ENCODE results near the gene FNBP1. TPM values are rescaled to one million over a fixed set of nuclear protein-coding genes. Genes with fewer than 3 reads are reported as not detected.

Gene FNBP1
- total and polyA plus RNA-seq, 2 donors (not counting 1 experiment from before 2014, with no cell fraction given): 42.9 to 318 TPM

DNA sequence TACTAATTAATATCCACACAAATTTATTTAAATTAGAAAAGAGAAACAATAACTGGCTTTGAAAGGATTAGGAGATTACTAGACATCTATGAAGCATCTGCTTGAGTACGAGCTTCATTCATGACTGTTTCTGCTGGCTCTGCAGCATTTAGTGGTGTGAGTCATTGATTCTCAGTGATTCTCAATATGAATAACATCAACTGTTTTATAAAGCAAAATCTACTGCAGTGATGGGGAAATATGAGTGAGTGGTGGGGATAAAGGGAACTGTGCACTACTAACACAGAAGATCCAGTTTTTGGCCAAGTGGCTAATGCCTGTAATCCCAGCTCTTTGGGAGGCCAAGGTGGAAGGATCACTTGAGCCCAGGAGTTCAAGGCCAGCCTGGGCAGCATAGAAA is 8.4 kb downstream of the FNBP1 start:
- no peaks in the 10 kb centered on the region for H3K9me3 ChIP-seq (ENCODE audit: control extremely low read depth in 1 of 3, control insufficient read depth in 2 of 3, insufficient read depth in 1 of 3, low read length in 2 of 3)
- peaks cover 100% of the 10 kb centered on the region for H3K79me2 ChIP-seq (ENCODE audit: control insufficient read depth, insufficient read depth, low read length)
- peaks cover 0 to 6% of the 10 kb centered on the region in 2 experiments for H3K36me3 ChIP-seq (replicated peaks in 1 of 2; ENCODE audit: control extremely low read depth in 1 of 2, control insufficient read depth in 1 of 2, extremely low read depth in 1 of 2, insufficient read depth in 2 of 2, low read length in 1 of 2)
- DNase-seq (no peak), ATAC-seq (ENCODE audit: low read depth) (no peak)
- peaks cover 83 to 89% of the 10 kb centered on the region in 2 donors for H3K4me1 ChIP-seq (ENCODE audit: control insufficient read depth in 2 of 2, insufficient read depth in 2 of 2, low read length in 2 of 2)
- intact Hi-C loops (cut with micrococcal nuclease): no loop called here
- Mint-ChIP-seq H3K27me3 (no peaks in the 10 kb centered on the region), H3K4me1 (peaks cover 83% of the 10 kb centered on the region), H3K9me3 (ENCODE audit: insufficient read depth) (no peaks in the 10 kb centered on the region), H3K27ac (peak overlapping the region; percentile 82), H3K4me3 (peak overlapping the region; percentile 74)
- ChIA-PET CTCF (interaction anchor here (0.7 to 1.8 kb wide), 3 partner anchors 11 to 78 kb away, joined by 3 to 5 read pairs (median 4); no protein-coding TSS in a partner anchor), POLR2A (interaction anchor here (0.6 to 1.9 kb wide), 5 partner anchors 11 to 232 kb away, joined by 3 to 10 read pairs (median 4); no protein-coding TSS in a partner anchor)
- peaks cover 50% of the 10 kb centered on the region for H4K20me1 ChIP-seq (ENCODE audit: control insufficient read depth, insufficient read depth, low read length, poor library complexity, severe bottlenecking)
- whole genome bisulfite sequencing (ENCODE audit: insufficient coverage): no CpG with 5 or more reads among the region's 1 CpG
- H3K9ac ChIP-seq (ENCODE audit: low read length): no peak overlapping the region
- no peaks in the 10 kb centered on the region for H3K27me3 ChIP-seq (replicated peaks in 1 of 4; ENCODE audit: control extremely low read depth in 1 of 4, control insufficient read depth in 3 of 4, insufficient read depth in 4 of 4, low read length in 3 of 4)
- no peak overlapping the region for H3K4me3 ChIP-seq (ENCODE audit: control extremely low read depth in 1 of 5, extremely low read depth in 1 of 5, insufficient read depth in 1 of 5, low read depth in 2 of 5, low read length in 4 of 5)
- no peak overlapping the region for H2AFZ ChIP-seq (ENCODE audit: insufficient read depth, low read depth, low read length, poor library complexity, severe bottlenecking)
- peak overlapping the region in 1 of 2 donors; percentile 77 for H3K27ac ChIP-seq (ENCODE audit: low read length in 2 of 2)
- peak overlapping the region; percentile 44 for H3K4me2 ChIP-seq (replicated peaks; ENCODE audit: low read depth, low read length, poor library complexity, severe bottlenecking)
- no peak for TF ChIP-seq EZH2 (IDR thresholded peaks at IDR 0.05; ENCODE audit: borderline replicate concordance, insufficient read depth, low read depth, low read length, poor library complexity, severe bottlenecking)
- TF ChIP-seq, protein P1, sequence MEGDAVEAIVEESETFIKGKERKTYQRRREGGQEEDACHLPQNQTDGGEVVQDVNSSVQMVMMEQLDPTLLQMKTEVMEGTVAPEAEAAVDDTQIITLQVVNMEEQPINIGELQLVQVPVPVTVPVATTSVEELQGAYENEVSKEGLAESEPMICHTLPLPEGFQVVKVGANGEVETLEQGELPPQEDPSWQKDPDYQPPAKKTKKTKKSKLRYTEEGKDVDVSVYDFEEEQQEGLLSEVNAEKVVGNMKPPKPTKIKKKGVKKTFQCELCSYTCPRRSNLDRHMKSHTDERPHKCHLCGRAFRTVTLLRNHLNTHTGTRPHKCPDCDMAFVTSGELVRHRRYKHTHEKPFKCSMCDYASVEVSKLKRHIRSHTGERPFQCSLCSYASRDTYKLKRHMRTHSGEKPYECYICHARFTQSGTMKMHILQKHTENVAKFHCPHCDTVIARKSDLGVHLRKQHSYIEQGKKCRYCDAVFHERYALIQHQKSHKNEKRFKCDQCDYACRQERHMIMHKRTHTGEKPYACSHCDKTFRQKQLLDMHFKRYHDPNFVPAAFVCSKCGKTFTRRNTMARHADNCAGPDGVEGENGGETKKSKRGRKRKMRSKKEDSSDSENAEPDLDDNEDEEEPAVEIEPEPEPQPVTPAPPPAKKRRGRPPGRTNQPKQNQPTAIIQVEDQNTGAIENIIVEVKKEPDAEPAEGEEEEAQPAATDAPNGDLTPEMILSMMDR (IDR thresholded peaks at IDR 0.05): no peak

DNA sequence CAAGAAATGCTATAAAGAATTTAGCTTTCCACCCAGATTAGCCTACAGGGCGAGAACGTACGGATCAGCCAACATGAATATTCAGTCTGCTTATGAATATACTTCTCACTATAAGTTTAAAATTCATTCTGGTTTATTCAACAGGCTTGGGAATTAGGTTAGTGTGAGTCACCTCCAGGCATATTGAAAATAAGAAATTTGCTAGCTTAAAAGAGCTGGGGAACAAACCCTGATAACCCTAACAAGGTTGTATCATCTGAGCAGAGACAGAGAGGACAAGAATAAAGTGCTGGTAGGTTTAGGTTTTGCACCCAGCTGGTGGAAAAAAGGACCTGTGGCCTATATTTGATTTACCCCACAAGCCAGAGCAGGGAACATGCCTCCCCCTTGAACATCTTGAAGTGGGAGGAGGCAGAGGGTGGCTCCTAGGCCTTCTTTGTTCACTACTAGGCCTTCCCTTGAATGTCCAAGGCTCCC is 12.3 kb downstream of the FNBP1 start:
- peak; percentile 6 for ATAC-seq (ENCODE audit: low read depth)
- Histone ChIP-seq H3K36me3 (replicated peaks in 1 of 2; ENCODE audit: control extremely low read depth in 1 of 2, control insufficient read depth in 1 of 2, extremely low read depth in 1 of 2, insufficient read depth in 2 of 2, low read length in 1 of 2) (peaks cover 0 to 10% of the 10 kb centered on the region in 2 experiments), H3K79me2 (ENCODE audit: control insufficient read depth, insufficient read depth, low read length) (peaks cover 100% of the 10 kb centered on the region), H4K20me1 (ENCODE audit: control insufficient read depth, insufficient read depth, low read length, poor library complexity, severe bottlenecking) (peaks cover 43% of the 10 kb centered on the region), H3K4me3 (ENCODE audit: control extremely low read depth in 1 of 5, extremely low read depth in 1 of 5, insufficient read depth in 1 of 5, low read depth in 2 of 5, low read length in 4 of 5) (peak overlapping the region in 1 of 5 experiments; percentile 3), H3K9ac (ENCODE audit: low read length) (no peak overlapping the region), H2AFZ (ENCODE audit: insufficient read depth, low read depth, low read length, poor library complexity, severe bottlenecking) (no peak overlapping the region), H3K4me2 (replicated peaks; ENCODE audit: low read depth, low read length, poor library complexity, severe bottlenecking) (peak overlapping the region; percentile 56), H3K27ac (ENCODE audit: low read length in 2 of 2) (peak overlapping the region; percentile 66 to 89), H3K27me3 (replicated peaks in 1 of 4; ENCODE audit: control extremely low read depth in 1 of 4, control insufficient read depth in 3 of 4, insufficient read depth in 4 of 4, low read length in 3 of 4) (no peaks in the 10 kb centered on the region), H3K9me3 (ENCODE audit: control extremely low read depth in 1 of 3, control insufficient read depth in 2 of 3, insufficient read depth in 1 of 3, low read length in 2 of 3) (peaks cover 0 to 6% (median 0%) of the 10 kb centered on the region in 3 donors), H3K4me1 (ENCODE audit: control insufficient read depth in 2 of 2, insufficient read depth in 2 of 2, low read length in 2 of 2) (peaks cover 92 to 93% of the 10 kb centered on the region in 2 donors)
- no peak for TF ChIP-seq EZH2 (IDR thresholded peaks at IDR 0.05; ENCODE audit: borderline replicate concordance, insufficient read depth, low read depth, low read length, poor library complexity, severe bottlenecking)
- TF ChIP-seq, protein P1 (IDR thresholded peaks at IDR 0.05): no peak
- CTCF ChIA-PET: interaction anchor here (0.5 to 1.4 kb wide), 5 partner anchors 8 to 1750 kb away, joined by 3 to 4 read pairs (median 4); partner anchors contain the start of gene GPR107
- Mint-ChIP-seq H3K27ac (peak overlapping the region; percentile 95), H3K4me3 (peak overlapping the region; percentile 86), H3K4me1 (peaks cover 90% of the 10 kb centered on the region), H3K27me3 (no peaks in the 10 kb centered on the region), H3K9me3 (ENCODE audit: insufficient read depth) (no peaks in the 10 kb centered on the region)
- POLR2A ChIA-PET: interaction anchor here (0.7 to 2.2 kb wide), 9 partner anchors 7 to 142 kb away, joined by 3 to 9 read pairs (median 5); no protein-coding TSS in a partner anchor
- no CpG with 5 or more reads among the region's 3 CpGs for WGBS (ENCODE audit: insufficient coverage)
- DNase-seq: no peak
- intact Hi-C loops (cut with micrococcal nuclease): no loop called here

All from B cell (primary cell).